GM13977 (cell line): ENCODE data around the gene PLEKHD1.

Source experiments
- DNase-seq: peaks from one replicate; pipeline ENCODE4 v3.0.0; 2012; ENCODE audit warnings: low spot score
- in situ Hi-C: fragments of 300-500 bp; cut with MboI; formaldehyde crosslinking; loops from one replicate; pipeline ENCODE4 v1.12.0; 2022; ENCODE audit warnings: low sequenced_read_pairs, low pct_unique_long_range_greater_than_20kb, mixed read lengths, inconsistent platforms; ENCODE audit not compliant: unreplicated experiment
- TF ChIP-seq, protein P1 (sequence below): IDR thresholded peaks from 2 replicates; pipeline ENCODE4 v1.5.1; 2012; ENCODE audit warnings: mild to moderate bottlenecking, control low read depth; ENCODE audit not compliant: insufficient read depth; ENCODE audit errors: extremely low read depth, missing control alignments

The PLEKHD1 gene

DNA sequence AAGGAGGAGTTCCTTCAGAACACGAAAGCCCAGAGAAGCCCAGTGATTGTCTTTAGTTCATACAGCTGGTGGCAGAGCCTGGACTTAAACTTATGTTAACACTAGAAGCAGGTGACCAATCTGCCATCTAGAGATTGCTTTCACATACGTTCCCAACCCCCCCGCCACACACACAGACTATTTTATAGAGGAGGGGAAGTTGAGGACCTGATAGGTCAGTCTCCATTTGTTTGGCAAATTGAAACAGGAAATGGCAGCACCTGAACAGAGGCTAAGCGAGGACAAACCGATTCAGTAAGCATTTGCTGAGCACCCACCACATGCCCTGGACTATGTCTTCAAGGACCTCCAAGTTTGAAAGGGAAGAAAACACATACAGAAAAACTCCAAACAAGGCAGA lies 4.8 kb upstream of the PLEKHD1 start:
- TF ChIP-seq, protein P1, sequence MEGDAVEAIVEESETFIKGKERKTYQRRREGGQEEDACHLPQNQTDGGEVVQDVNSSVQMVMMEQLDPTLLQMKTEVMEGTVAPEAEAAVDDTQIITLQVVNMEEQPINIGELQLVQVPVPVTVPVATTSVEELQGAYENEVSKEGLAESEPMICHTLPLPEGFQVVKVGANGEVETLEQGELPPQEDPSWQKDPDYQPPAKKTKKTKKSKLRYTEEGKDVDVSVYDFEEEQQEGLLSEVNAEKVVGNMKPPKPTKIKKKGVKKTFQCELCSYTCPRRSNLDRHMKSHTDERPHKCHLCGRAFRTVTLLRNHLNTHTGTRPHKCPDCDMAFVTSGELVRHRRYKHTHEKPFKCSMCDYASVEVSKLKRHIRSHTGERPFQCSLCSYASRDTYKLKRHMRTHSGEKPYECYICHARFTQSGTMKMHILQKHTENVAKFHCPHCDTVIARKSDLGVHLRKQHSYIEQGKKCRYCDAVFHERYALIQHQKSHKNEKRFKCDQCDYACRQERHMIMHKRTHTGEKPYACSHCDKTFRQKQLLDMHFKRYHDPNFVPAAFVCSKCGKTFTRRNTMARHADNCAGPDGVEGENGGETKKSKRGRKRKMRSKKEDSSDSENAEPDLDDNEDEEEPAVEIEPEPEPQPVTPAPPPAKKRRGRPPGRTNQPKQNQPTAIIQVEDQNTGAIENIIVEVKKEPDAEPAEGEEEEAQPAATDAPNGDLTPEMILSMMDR = no peak
- DNase-seq = no peak
- in situ Hi-C loops = no loop called here

DNA sequence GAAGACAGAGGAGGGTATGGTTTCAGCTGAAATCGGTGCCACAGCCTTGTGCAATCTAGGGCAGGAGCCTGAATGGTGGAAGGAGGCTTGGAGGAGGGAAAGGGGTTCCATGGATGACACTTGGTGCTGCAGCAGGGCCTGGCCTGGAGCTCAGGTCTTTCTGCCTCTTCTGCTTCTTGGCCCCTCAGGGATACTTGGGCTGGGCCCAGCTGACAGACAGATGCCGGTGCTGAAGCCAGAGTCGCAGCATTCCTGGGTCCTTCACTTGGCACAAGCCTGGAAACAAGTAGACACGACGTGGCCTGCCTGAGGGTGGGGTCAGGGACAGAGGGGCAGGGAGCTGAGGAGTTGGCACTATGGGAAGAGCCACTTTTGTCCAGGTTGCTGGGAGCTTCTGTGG lies 4.4 kb upstream of the PLEKHD1 start:
- in situ Hi-C loops = no loop called here
- DNase-seq = no peak
- TF ChIP-seq, protein P1 = no peak

DNA sequence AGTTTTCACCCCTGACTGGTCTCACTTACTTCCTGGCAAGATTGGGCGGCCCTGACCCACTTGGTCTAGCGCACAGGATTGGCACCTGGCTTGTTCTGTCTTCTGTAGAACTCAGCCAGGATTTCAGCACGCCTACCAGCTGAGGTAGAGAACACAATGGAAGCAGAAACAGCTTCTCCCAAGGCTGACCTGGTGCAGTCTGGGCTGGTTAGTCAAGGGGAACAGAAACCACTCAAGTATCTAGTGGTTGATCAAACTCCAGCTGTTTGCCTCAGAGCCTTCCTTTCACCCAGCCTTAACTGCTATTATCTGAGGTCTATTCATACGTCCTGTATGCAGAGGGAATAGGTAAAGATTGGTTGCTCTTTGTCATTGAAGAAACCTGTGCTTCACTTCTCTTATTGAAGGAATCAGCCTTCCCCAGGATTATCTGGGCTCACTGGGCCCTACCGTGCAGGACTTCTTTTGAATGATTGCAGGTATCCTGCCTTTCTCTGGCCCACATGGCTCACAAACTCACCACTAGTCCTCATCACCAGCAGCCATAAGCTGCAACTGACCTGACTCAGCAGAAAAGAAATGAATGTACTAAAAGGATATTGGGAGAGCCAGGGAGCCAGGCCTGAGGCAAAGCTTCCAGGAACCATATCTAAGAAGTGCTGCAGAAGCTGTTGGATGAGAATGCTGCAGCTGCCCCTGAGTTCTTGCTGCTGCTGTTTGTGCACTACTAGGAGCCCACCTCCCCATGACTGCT lies 2.5 kb upstream of the PLEKHD1 start:
- TF ChIP-seq, protein P1 = no peak
- in situ Hi-C loops = no loop called here
- DNase-seq = peak; percentile 82

DNA sequence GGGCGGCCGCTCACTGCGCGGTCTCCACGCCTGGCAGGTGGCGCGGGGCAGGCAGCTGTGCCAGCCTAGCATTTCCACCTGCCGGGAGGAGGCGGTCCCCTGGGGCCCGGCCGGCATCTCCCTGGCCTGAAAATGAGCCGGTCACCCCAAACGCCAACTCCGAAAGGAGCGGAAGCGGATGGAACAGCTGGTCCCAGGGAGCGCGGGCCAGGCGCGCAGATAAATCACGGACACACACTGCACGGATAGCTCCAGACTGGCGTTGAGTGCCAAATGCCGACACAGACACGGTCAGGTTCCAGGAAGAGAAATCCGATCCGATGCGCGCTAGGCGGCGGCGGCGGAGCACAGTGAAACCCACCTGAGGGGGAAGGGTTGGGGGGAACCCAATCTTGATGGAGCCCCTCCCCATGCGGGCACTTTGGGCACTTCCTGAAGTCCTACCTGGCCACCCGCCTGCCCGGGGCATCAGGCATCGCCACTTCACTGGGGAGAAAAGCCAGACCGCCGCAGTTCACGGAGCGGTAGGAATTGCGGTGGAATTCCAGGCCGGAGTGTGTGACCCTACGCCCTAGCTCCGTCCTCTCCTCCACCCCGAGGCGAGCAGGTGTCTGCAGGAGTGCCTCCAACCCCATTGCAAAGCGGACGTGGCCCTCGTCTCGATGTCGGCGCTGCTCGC lies 624 bp upstream of the PLEKHD1 start:
- TF ChIP-seq, protein P1 = no peak
- in situ Hi-C loops = no loop called here
- DNase-seq = peak; percentile 45

DNA sequence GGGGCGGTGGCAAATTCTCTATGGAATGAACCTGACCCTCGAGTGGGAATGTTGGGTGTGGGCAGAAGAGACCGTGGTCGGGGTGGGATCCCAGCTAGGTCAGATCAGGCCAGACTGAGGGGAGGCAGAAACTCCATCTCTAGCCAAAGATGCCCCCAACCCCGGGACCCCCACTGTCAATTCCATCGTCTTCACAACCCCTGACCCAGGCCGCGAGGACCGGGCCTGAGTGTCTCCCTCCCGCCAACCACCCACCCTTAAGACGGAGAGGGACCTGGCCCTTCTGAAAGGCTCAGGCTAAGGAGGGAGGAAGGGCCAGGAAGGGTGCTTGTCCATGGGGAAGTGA lies 760 bp downstream of the PLEKHD1 start:
- no peak for DNase-seq
- TF ChIP-seq, protein P1 = no peak
- in situ Hi-C loops = no loop called here

DNA sequence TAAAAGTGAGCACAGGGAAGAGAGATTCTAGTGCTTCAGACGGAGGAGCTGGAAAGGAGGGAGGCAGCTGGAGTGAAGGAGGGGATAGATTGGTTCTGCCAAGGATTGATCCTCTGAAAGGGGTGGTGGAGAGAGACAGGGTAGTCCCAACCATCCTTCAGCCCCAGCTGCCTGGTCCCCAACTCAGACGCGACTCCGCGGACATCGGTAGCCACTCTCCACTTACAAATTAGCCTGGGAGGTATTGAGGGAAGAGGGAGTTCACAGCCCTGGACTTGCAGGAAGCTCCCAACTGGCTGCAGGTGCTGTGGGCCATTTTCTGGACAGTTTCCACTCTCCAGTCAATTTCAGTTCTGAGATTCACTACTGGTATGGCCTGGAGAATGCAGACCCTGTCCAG lies 1.2 kb downstream of the PLEKHD1 start:
- TF ChIP-seq, protein P1 = no peak
- DNase-seq = no peak
- in situ Hi-C loops = no loop called here
